PC-3 (cell line): ENCODE measurements around the gene EMILIN2. TPM values are rescaled to one million over a fixed set of nuclear protein-coding genes. Genes with fewer than 3 reads are reported as not detected.
A peak's percentile ranks its signal among the peaks of the same experiment; 100 is the strongest.

Source experiments
- ATAC-seq: fragments of 200-7000 bp; cut with Tn5 transposase; 2 replicates; pipeline ENCODE4 v1.9.1; 2020; ENCODE audit warnings: mild to moderate bottlenecking, moderate library complexity
- BruUV-seq: library from RNA; stranded (reverse); fragments of 400-500 nt; replicated peaks from 2 replicates; lab custom pipeline; 2021; lab: Mats Ljungman, UMichigan
- CTCF ChIA-PET: fragments of 300-600 bp; sonication (Branson Sonifier 250); formaldehyde crosslinking; loops from one replicate; lab custom pipeline; 2022; ENCODE audit warnings: antibody characterized with exemption; lab: Charles Lee
- POLR2A ChIA-PET: fragments of 300-600 bp; sonication (Branson Sonifier 250); formaldehyde crosslinking; loops from one replicate; lab custom pipeline; 2022; ENCODE audit warnings: antibody characterized with exemption; ENCODE audit not compliant: unreplicated experiment; lab: Charles Lee
- DNase-seq: peaks from one replicate; pipeline ENCODE4 v3.0.0-alpha.2; 2015
- H2AFZ ChIP-seq: fragments of 300-600 bp; sonication (generic); 2 replicates; pipeline ENCODE4 v1.6.0; 2016; ENCODE audit warnings: antibody characterized with exemption, low read length
- H3F3A ChIP-seq: fragments of 300-600 bp; sonication (generic); one replicate; pipeline ENCODE4 v1.6.0; 2017; ENCODE audit warnings: antibody characterized with exemption, low read length, control low read depth, mild to moderate bottlenecking; ENCODE audit not compliant: unreplicated experiment
- H3K27ac ChIP-seq: fragments of 300-600 bp; sonication (generic); 2 replicates; pipeline ENCODE4 v1.5.1; 2016; ENCODE audit warnings: mild to moderate bottlenecking, low read length
- H3K27me3 ChIP-seq: fragments of 300-600 bp; sonication (generic); 2 replicates; pipeline ENCODE4 v1.6.1; 2016; ENCODE audit warnings: low read length, mixed read lengths
- H3K36me3 ChIP-seq: fragments of 300-600 bp; sonication (generic); 2 replicates; pipeline ENCODE4 v1.6.1; 2016; ENCODE audit warnings: low read depth, mixed run types, low read length, mixed read lengths
- H3K4me1 ChIP-seq: fragments of 300-600 bp; sonication (generic); 2 replicates; pipeline ENCODE4 v1.5.1; 2016; ENCODE audit warnings: low read length; ENCODE audit not compliant: insufficient read depth
- H3K4me2 ChIP-seq: fragments of 300-600 bp; sonication (generic); 2 replicates; pipeline ENCODE4 v1.6.0; 2016; ENCODE audit warnings: low read length
- H3K4me3 ChIP-seq: fragments of 300-600 bp; sonication (generic); 2 replicates; pipeline ENCODE4 v1.5.1; 2016; ENCODE audit warnings: mild to moderate bottlenecking, low read length, mixed read lengths
- H3K79me2 ChIP-seq: fragments of 300-600 bp; sonication (generic); 2 replicates; pipeline ENCODE4 v1.6.1; 2017; ENCODE audit warnings: low read length, mixed read lengths
- H3K9ac ChIP-seq: fragments of 300-600 bp; sonication (generic); 2 replicates; pipeline ENCODE4 v1.6.0; 2016; ENCODE audit warnings: mild to moderate bottlenecking, low read length
- H3K9me2 ChIP-seq: fragments of 300-600 bp; sonication (generic); replicated peaks from 2 replicates; pipeline ENCODE4 v1.6.1; 2016; ENCODE audit warnings: mixed run types, low read length, mixed read lengths
- H3K9me3 ChIP-seq: fragments of 300-600 bp; sonication (generic); 2 replicates; pipeline ENCODE4 v1.6.1; 2016; ENCODE audit warnings: low read length, mixed read lengths
- H4K20me1 ChIP-seq: fragments of 300-600 bp; sonication (generic); 2 replicates; pipeline ENCODE4 v1.6.1; 2016; ENCODE audit warnings: low read length, mixed read lengths
- EZH2 ChIP-seq: fragments of 300-600 bp; sonication (generic); IDR thresholded peaks from one replicate; pipeline ENCODE4 v1.6.1; 2017; ENCODE audit warnings: antibody characterized with exemption, mild to moderate bottlenecking, low read length; ENCODE audit not compliant: unreplicated experiment
- EZH2phosphoT487 ChIP-seq: fragments of 300-600 bp; sonication (generic); IDR thresholded peaks from 2 replicates; pipeline ENCODE4 v1.6.1; 2018; ENCODE audit warnings: mild to moderate bottlenecking, antibody characterized with exemption, low read length, borderline replicate concordance
- intact Hi-C: fragments of 100-400 bp; cut with micrococcal nuclease; formaldehyde crosslinking; loops from 2 replicates; pipeline ENCODE4 v1.9.0; 2023
- total RNA-seq: library from RNA; depleted of rRNA; stranded (reverse); fragments of >200 nt; gene quantifications from 2 replicates; pipeline ENCODE4 v1.2.3, GENCODE V29; 2014
- TF ChIP-seq, protein P1 (sequence below): fragments of 300-600 bp; sonication (generic); conservative IDR thresholded peaks from 2 replicates; pipeline ENCODE4 v1.5.1; 2017; ENCODE audit warnings: antibody characterized with exemption, low read depth, mild to moderate bottlenecking, low read length

The EMILIN2 gene
- total RNA-seq, 1 experiment from 2014 or later: 17.1 TPM

DNA sequence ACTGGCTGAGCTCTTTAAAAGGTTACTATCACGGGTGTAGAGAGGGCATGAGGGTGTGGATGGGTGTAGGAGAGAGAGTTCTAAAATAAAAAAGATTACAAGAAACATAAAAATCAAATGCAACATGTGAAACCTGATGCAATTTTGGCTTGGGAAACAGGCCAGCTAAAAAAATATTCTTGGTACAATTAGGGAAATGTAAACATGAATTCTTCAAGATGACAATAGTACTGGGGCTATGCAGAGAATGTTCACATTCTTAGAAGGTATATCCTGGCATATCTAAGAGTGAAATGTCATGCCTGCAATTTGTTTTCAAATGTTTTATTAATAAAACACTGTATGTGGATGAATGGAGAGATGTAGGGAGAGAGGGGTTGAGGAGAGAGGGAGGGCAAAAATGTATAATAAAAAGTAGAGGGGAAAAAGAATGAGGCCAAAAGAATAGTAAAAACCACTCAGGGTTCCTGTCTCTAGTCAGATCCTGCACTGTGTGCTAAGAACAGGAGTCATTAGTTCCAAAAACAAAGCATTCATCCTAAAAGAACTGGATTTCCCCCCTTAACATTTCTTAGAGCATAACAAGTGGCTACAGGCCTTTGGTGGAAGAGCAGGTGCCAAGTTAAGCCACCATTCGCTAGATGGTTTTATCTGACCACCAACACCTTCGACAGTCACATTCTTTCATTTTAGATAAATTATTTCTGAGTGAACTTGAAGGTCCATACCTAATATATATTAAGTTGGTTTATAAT lies 88.8 kb downstream of the EMILIN2 start:
- CTCF ChIA-PET: interaction anchor here (0.6 kb wide), 1 partner anchor 128 kb away, joined by 4 read pairs; no protein-coding TSS in a partner anchor
- BruUV-seq: no TSS peak

DNA sequence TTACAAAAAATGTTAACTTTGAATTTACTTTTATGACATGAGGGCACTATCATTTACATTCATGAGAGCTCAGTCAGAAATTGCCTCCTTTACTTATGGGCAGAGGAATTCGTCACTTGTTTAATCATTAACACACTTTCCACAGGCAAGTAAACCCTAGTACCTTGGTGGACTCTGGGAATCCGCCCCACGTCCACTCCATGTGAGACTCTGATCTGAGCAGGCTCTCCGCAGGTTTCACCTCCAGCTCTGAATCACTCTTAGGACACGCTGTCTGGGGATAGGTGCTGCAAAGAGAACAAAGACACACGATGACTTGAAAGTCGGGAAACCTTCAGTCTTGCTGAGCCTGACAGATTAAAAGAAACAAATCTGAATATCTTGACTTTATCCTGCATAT lies 92.5 kb downstream of the EMILIN2 start:
- Histone ChIP-seq H3F3A (no peaks in the 10 kb centered on the region), H3K79me2 (no peaks in the 10 kb centered on the region), H3K27ac (no peak overlapping the region), H4K20me1 (no peaks in the 10 kb centered on the region), H3K4me2 (no peak overlapping the region), H3K4me1 (no peaks in the 10 kb centered on the region), H3K9ac (no peak overlapping the region), H2AFZ (no peak overlapping the region), H3K9me3 (no peaks in the 10 kb centered on the region), H3K9me2 (no peaks in the 10 kb centered on the region), H3K27me3 (no peaks in the 10 kb centered on the region), H3K36me3 (peaks cover 2% of the 10 kb centered on the region; the same call in 1 of the 2 replicates), H3K4me3 (no peak overlapping the region)
- ATAC-seq: no peak
- no peak for DNase-seq
- POLR2A ChIA-PET: no interaction called here
- CTCF ChIA-PET: no interaction called here
- intact Hi-C loops: no loop called here
- BruUV-seq: no TSS peak
- TF ChIP-seq, protein P1, sequence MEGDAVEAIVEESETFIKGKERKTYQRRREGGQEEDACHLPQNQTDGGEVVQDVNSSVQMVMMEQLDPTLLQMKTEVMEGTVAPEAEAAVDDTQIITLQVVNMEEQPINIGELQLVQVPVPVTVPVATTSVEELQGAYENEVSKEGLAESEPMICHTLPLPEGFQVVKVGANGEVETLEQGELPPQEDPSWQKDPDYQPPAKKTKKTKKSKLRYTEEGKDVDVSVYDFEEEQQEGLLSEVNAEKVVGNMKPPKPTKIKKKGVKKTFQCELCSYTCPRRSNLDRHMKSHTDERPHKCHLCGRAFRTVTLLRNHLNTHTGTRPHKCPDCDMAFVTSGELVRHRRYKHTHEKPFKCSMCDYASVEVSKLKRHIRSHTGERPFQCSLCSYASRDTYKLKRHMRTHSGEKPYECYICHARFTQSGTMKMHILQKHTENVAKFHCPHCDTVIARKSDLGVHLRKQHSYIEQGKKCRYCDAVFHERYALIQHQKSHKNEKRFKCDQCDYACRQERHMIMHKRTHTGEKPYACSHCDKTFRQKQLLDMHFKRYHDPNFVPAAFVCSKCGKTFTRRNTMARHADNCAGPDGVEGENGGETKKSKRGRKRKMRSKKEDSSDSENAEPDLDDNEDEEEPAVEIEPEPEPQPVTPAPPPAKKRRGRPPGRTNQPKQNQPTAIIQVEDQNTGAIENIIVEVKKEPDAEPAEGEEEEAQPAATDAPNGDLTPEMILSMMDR: no peak
- no peak for TF ChIP-seq EZH2
- no peak for TF ChIP-seq EZH2phosphoT487

More for the DNA sequence above, 88.8 kb downstream of the EMILIN2 start:
- Histone ChIP-seq H3F3A (no peaks in the 10 kb centered on the region), H3K9me2 (no peaks in the 10 kb centered on the region), H3K27me3 (no peaks in the 10 kb centered on the region), H3K4me2 (no peak overlapping the region), H3K79me2 (no peaks in the 10 kb centered on the region), H3K9me3 (no peaks in the 10 kb centered on the region), H2AFZ (no peak overlapping the region), H3K27ac (no peak overlapping the region), H3K4me3 (no peak overlapping the region), H3K36me3 (peaks cover 2% of the 10 kb centered on the region; the same call in 1 of the 2 replicates), H4K20me1 (no peaks in the 10 kb centered on the region), H3K9ac (no peak overlapping the region), H3K4me1 (no peaks in the 10 kb centered on the region)
- no peak for ATAC-seq
- intact Hi-C loops: no loop called here
- TF ChIP-seq EZH2: no peak
- TF ChIP-seq EZH2phosphoT487: no peak
- TF ChIP-seq, protein P1: no peak
- DNase-seq: no peak
- POLR2A ChIA-PET: no interaction called here

GRCh38 chr18:2948038-2948437 lies 101.2 kb downstream of the EMILIN2 start:
- DNase-seq: peak; percentile 36
- CTCF ChIA-PET: interaction anchor here (0.6 to 1.3 kb wide), 10 partner anchors 15 to 291 kb away, joined by 3 to 10 read pairs (median 4); no protein-coding TSS in a partner anchor

More at GRCh38 chr18:2948038-2948437, 101.2 kb downstream of the EMILIN2 start:
- BruUV-seq: no TSS peak
- Histone ChIP-seq H3K79me2 (no peaks in the 10 kb centered on the region), H3K9ac (no peak overlapping the region), H4K20me1 (no peaks in the 10 kb centered on the region), H3K27me3 (no peaks in the 10 kb centered on the region), H3K36me3 (no peaks in the 10 kb centered on the region), H3K4me2 (no peak overlapping the region), H2AFZ (no peak overlapping the region), H3F3A (no peaks in the 10 kb centered on the region), H3K4me3 (no peak overlapping the region), H3K9me3 (no peaks in the 10 kb centered on the region), H3K9me2 (no peaks in the 10 kb centered on the region), H3K4me1 (no peaks in the 10 kb centered on the region), H3K27ac (no peak overlapping the region)
- intact Hi-C loops: loop anchor here (5.0 kb wide), 2 partner anchors 34 to 179 kb away; no protein-coding TSS in a partner anchor
- ATAC-seq: peak; percentile 63
- POLR2A ChIA-PET: no interaction called here
- TF ChIP-seq, protein P1: peak; percentile 71
- no peak for TF ChIP-seq EZH2
